Colonic mucosa (tissue), 4 donors: Measurements from ENCODE around the gene ANO2. TPM values are rescaled to one million over a fixed set of nuclear protein-coding genes. Genes with fewer than 3 reads are reported as not detected.

Experiments
- DNase-seq: peaks from one replicate; pipeline ENCODE4 v3.0.0-alpha.2; 2020
- H3K27ac ChIP-seq: fragments of 200-600 bp; one replicate; pipeline ENCODE4 v1.8.0; 2021
- H3K27me3 ChIP-seq: fragments of 200-600 bp; one replicate; pipeline ENCODE4 v1.8.0; 2021
- H3K36me3 ChIP-seq: fragments of 200-600 bp; one replicate; pipeline ENCODE4 v1.8.0; 2021
- H3K4me1 ChIP-seq: fragments of 200-600 bp; one replicate; pipeline ENCODE4 v1.8.0; 2021; ENCODE audit warnings: mild to moderate bottlenecking
- H3K4me3 ChIP-seq: fragments of 200-600 bp; one replicate; pipeline ENCODE4 v1.8.0; 2021
- H3K9ac ChIP-seq, 2 donors: one replicate each; pipeline ENCODE4 v1.7.0; 2013; ENCODE audit warnings: control low read depth in 2 of 2, low read depth in 2 of 2, low read length in 2 of 2
- H3K9me3 ChIP-seq: fragments of 200-600 bp; one replicate; pipeline ENCODE4 v1.8.0; 2021
- intact Hi-C: fragments of 100-400 bp; cut with DNase I; formaldehyde crosslinking; loops from one replicate; pipeline ENCODE4 v1.14.1; 2022
- total RNA-seq, 2 donors: library from RNA; stranded (reverse); fragmentation: NEBNext Ultra II Directional in 1 of 2; extraction: Animal tissue kit (Norgen Biotek cat#: 25700) in 1 of 2; gene quantifications; one replicate each; pipeline ENCODE4 v1.2.1, GENCODE V29; 2021
- TF ChIP-seq, protein P1 (sequence below): fragments of 200-600 bp; IDR thresholded peaks from one replicate; pipeline ENCODE4 v1.8.0; 2022; ENCODE audit warnings: antibody characterized with exemption, mild to moderate bottlenecking
- donor health status: healthy.
- donor health status: DM: no; HTN: no; CAD: no.
- donor health status: DM: no; HTN: no; CAD: no.

The ANO2 gene
- total RNA-seq, 2 donors from 2014 or later: 1.1 to 2.2 TPM

DNA sequence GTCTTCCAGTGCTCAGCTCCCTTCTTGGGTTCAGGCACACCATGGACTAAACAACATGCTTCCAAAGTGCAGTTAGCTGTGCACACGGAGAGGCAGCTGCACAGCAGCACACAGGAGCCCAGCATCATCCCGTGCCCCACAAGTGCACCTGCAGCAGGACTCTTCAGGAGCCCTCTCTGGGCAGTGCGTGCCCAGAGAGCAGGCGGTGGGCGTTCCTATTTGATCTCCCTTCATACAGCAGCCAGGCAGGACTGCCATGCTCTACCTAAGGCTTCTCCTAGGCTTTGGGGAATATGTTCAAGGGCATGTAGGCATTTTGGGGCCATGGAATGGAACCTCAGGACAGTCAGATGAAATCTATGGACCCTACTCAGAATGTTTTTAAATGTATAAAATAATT lies 35.5 kb downstream of the ANO2 start:
- intact Hi-C loops: no loop called here
- H3K27ac ChIP-seq: no peak overlapping the region
- no peak for DNase-seq
- H3K9ac ChIP-seq: no peak overlapping the region
- no peak overlapping the region for H3K4me3 ChIP-seq
- H3K9me3 ChIP-seq: no peaks in the 10 kb centered on the region
- TF ChIP-seq, protein P1, sequence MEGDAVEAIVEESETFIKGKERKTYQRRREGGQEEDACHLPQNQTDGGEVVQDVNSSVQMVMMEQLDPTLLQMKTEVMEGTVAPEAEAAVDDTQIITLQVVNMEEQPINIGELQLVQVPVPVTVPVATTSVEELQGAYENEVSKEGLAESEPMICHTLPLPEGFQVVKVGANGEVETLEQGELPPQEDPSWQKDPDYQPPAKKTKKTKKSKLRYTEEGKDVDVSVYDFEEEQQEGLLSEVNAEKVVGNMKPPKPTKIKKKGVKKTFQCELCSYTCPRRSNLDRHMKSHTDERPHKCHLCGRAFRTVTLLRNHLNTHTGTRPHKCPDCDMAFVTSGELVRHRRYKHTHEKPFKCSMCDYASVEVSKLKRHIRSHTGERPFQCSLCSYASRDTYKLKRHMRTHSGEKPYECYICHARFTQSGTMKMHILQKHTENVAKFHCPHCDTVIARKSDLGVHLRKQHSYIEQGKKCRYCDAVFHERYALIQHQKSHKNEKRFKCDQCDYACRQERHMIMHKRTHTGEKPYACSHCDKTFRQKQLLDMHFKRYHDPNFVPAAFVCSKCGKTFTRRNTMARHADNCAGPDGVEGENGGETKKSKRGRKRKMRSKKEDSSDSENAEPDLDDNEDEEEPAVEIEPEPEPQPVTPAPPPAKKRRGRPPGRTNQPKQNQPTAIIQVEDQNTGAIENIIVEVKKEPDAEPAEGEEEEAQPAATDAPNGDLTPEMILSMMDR: no peak
- no peaks in the 10 kb centered on the region for H3K27me3 ChIP-seq
- no peaks in the 10 kb centered on the region for H3K36me3 ChIP-seq
- no peaks in the 10 kb centered on the region for H3K4me1 ChIP-seq

GRCh38 chr12:5908251-5908650 lies 36.8 kb downstream of the ANO2 start:
- Histone ChIP-seq H3K27ac (no peak overlapping the region), H3K4me3 (no peak overlapping the region), H3K4me1 (no peaks in the 10 kb centered on the region), H3K27me3 (no peaks in the 10 kb centered on the region), H3K36me3 (no peaks in the 10 kb centered on the region), H3K9ac (no peak overlapping the region), H3K9me3 (no peaks in the 10 kb centered on the region)
- peak; percentile 4 for DNase-seq
- TF ChIP-seq, protein P1: no peak
- intact Hi-C loops: no loop called here

- Histone ChIP-seq H3K36me3 (no peaks in the 10 kb centered on the region), H3K4me1 (no peaks in the 10 kb centered on the region), H3K27ac (no peak overlapping the region), H3K27me3 (no peaks in the 10 kb centered on the region), H3K4me3 (no peak overlapping the region), H3K9me3 (no peaks in the 10 kb centered on the region), H3K9ac (no peak overlapping the region)
- no peak for DNase-seq
- TF ChIP-seq, protein P1: no peak
- intact Hi-C loops: no loop called here
These were observed 37.3 kb downstream of the ANO2 start for GRCh38 chr12:5907807-5908206.

- Histone ChIP-seq H3K4me3 (no peak overlapping the region), H3K9ac (no peak overlapping the region), H3K4me1 (no peaks in the 10 kb centered on the region), H3K27me3 (no peaks in the 10 kb centered on the region), H3K9me3 (no peaks in the 10 kb centered on the region), H3K27ac (no peak overlapping the region), H3K36me3 (no peaks in the 10 kb centered on the region)
- TF ChIP-seq, protein P1: no peak
- intact Hi-C loops: no loop called here
- no peak for DNase-seq
These were observed 39.3 kb downstream of the ANO2 start for GRCh38 chr12:5905757-5906156.

GRCh38 chr12:5904969-5905368 lies 40.1 kb downstream of the ANO2 start:
- intact Hi-C loops: no loop called here

More at GRCh38 chr12:5904969-5905368, 40.1 kb downstream of the ANO2 start:
- H3K27me3 ChIP-seq: no peaks in the 10 kb centered on the region
- no peak overlapping the region for H3K27ac ChIP-seq
- TF ChIP-seq, protein P1: no peak
- no peaks in the 10 kb centered on the region for H3K4me1 ChIP-seq
- H3K9me3 ChIP-seq: no peaks in the 10 kb centered on the region
- no peak overlapping the region for H3K4me3 ChIP-seq
- H3K9ac ChIP-seq: no peak overlapping the region
- H3K36me3 ChIP-seq: no peaks in the 10 kb centered on the region
- no peak for DNase-seq
